GM18505 (cell line): ENCODE measurements around the gene KIAA0319L.

Experiments used
- ATAC-seq: cut with Tn5 transposase; IDR thresholded peaks from one replicate; pipeline ENCODE4 v1.9.1; 2021; ENCODE audit not compliant: unreplicated experiment
- POLR2A ChIP-seq: IDR thresholded peaks from 4 replicates; pipeline ENCODE4 v1.6.1; 2011; ENCODE audit warnings: borderline replicate concordance; ENCODE audit not compliant: insufficient read depth, insufficient read length; ENCODE audit errors: extremely low read depth

The KIAA0319L gene

DNA sequence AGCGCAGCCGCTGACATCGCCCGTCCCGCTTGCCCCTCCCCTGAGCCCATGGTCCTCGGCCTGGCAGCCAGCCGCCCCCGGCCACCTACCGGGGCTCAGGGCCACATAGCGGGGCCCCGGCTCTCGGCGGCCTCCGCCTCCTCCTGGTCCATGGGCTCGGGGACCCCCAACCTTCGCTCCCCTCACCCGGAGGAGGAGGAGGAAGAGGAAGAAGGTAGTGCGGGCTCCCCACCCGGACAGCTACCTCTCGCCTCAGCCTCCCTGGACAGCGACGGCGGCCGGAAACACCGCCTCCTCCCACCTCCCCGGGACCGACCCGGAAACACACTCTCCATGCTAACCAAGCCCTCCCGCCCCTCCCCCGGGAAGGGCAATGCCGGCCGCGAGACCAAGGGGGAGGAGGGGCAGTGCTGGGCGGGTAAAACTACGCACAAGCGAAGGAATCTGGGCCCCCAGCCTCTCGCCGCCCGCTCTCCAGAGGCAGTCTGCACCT lies at the start of gene KIAA0319L:
Gene KIAA0319L (minus strand): TSS at position 286 of the 493 bp plus-strand sequence. CDS start 2,912 bp downstream, outside the sequence.
- ATAC-seq: peak; percentile 63
- TF ChIP-seq POLR2A: no peak

GRCh38 chr1:35605867-35606182 lies 48.6 kb upstream of the KIAA0319L start:
- ATAC-seq: no peak
- TF ChIP-seq POLR2A: no peak

GRCh38 chr1:35605071-35605866 lies 48.1 kb upstream of the KIAA0319L start:
- no peak for TF ChIP-seq POLR2A
- ATAC-seq: no peak

DNA sequence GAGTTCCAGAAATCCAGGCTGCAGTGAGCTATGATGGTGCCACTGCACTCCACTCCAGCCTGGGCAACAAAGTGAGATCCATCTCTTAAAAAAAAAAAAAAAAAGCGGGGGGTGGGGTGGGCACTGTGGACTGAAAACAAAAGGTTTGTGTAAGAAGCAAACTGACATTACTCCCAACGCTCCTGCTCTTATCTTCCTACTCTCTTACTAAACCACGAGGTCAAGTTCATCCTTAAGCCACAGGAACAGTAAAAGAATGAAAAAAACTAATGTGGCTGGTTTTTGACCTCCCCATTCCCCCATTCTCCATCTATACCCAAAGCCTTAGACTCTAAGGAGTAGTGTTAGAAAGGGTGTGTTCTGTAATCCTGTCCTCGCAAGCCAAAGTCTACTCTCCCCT lies 46.7 kb upstream of the KIAA0319L start:
- TF ChIP-seq POLR2A: no peak
- no peak for ATAC-seq

- no peak for TF ChIP-seq POLR2A
- ATAC-seq: no peak
Observed at GRCh38 chr1:35603468-35603867, 46.3 kb upstream of the KIAA0319L start.

DNA sequence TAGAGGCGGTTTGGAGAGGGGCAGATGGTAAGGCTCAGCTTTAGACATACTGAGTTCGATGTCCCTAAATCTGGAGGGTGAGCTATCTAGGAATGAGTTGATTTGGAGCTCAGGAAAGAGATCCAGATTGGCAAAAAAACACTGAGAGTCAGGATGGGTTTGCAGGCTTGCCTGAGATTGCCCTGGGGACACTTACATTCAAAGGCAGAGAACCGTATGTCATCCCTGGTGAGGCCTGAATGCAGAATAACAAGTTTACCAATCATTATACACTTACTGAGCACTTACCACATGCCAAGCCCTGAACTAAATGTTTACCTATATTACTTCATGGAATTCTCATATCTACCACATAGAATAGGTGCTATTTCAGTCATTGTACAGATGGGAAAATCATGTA lies 43.4 kb upstream of the KIAA0319L start:
- no peak for ATAC-seq
- no peak for TF ChIP-seq POLR2A

DNA sequence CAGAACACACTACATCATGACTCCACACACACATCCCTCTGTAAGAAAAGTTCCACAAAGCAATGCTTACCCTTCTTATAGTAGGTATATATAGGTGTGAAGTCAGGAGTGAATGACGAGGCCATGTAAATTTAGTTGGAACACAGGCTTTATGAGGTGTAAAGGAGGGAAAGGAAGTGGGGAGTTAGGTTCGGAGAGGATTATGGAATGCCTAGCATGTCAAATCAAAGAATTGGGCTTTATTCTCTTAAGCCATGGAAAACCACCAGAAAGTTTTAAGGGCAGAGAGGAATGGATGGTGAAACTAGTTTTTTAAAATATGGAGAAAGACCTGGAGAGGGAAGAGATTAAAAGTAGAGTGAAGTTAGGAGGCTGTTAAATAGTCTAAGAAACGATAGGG lies 42.2 kb upstream of the KIAA0319L start:
- ATAC-seq: no peak
- no peak for TF ChIP-seq POLR2A

- no peak for ATAC-seq
- TF ChIP-seq POLR2A: no peak
Observed at GRCh38 chr1:35598895-35599294, 41.7 kb upstream of the KIAA0319L start.

DNA sequence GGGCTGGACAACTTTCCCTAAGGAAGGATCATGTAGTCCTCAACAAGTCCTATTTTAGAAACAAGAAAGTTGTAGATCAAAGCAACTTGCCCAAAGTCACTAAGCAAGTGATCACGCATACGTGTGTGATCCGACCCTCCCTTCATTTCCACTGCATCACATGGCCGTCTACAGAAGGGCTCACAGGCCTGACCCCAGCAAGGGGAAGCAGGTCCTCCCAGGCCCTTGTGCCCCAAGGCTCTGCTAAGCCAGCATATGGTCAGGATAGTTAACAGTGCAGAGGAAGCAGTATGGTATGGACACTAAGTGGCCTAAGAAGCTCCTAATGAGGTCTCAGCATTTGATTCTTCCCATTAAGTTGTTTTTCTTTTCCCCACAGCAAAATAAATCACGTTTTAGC lies 40.7 kb upstream of the KIAA0319L start:
- TF ChIP-seq POLR2A: no peak
- ATAC-seq: no peak

DNA sequence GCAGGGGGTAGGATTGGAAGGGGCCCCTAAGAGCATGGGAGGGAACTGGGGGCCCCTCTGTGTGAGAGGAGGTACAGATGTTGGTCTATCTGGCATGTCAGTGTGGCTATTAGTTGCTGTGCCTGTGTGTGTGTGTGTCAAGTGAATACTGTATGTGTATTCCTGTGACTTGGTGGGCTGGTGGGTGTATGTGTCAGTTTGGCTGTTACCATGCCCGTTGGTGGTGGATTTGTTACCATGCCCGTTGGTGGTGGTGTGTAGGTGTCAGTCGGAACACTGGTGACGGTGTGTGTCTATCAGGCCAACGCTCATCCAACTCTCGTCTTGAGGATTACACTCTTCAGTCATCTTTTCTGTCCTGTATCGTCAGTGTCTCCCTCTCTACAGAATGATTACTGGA lies 38.5 kb upstream of the KIAA0319L start:
- no peak for ATAC-seq
- no peak for TF ChIP-seq POLR2A

GRCh38 chr1:35594005-35594760 lies 37.0 kb upstream of the KIAA0319L start:
- TF ChIP-seq POLR2A: no peak
- no peak for ATAC-seq

- no peak for ATAC-seq
- TF ChIP-seq POLR2A: no peak
Observed at GRCh38 chr1:35592991-35593769, 36.0 kb upstream of the KIAA0319L start.

- no peak for TF ChIP-seq POLR2A
- ATAC-seq: no peak
Observed at GRCh38 chr1:35591211-35591610, 34.0 kb upstream of the KIAA0319L start.
